A549 (cell line): Measurements from ENCODE around the gene POMGNT2.

Source experiments
- CHD2 ChIP-seq: fragments of 150-350 bp; IDR thresholded peaks from 2 replicates; pipeline ENCODE4 v1.6.1; 2014; ENCODE audit warnings: low read length; ENCODE audit not compliant: partially characterized antibody
- CHD4 ChIP-seq: fragments of 200-600 bp; sonication (generic); IDR thresholded peaks from 2 replicates; pipeline ENCODE4 v1.6.1; 2016; ENCODE audit warnings: antibody characterized with exemption, mild to moderate bottlenecking, borderline replicate concordance
- CTCF ChIP-seq: fragments of >200 bp; sonication (Bioruptor Twin); formaldehyde crosslinking; IDR thresholded peaks from 3 replicates; pipeline ENCODE4 v1.5.1; 2016
- EHMT2 ChIP-seq: fragments of 200-600 bp; sonication (generic); IDR thresholded peaks from 2 replicates; pipeline ENCODE4 v1.6.1; 2016; ENCODE audit warnings: antibody characterized with exemption, low read depth, mild to moderate bottlenecking, moderate library complexity
- HOXA7 ChIP-seq: fragments of 250-450 bp; sonication (Bioruptor Pico); IDR thresholded peaks from 2 replicates; pipeline ENCODE4 v1.5.0; 2020; ENCODE audit warnings: mild to moderate bottlenecking, moderate library complexity
- JUN ChIP-seq, 2 experiments: fragments of >200 bp; sonication (Bioruptor Twin); formaldehyde crosslinking; IDR thresholded peaks; 2 replicates in 1 of 2; 3 replicates in 1 of 2; pipeline ENCODE4 v1.6.1; 2016 to 2017
- NR3C1 ChIP-seq: fragments of >200 bp; sonication (Bioruptor Twin); formaldehyde crosslinking; IDR thresholded peaks from 3 replicates; pipeline ENCODE4 v1.6.1; 2017
- POLR2A ChIP-seq: IDR thresholded peaks from 2 replicates; pipeline ENCODE4 v1.6.1; 2012; ENCODE audit warnings: mild to moderate bottlenecking, low read length
- RCOR1 ChIP-seq: fragments of 150-350 bp; IDR thresholded peaks from 2 replicates; pipeline ENCODE4 v1.6.1; 2014; ENCODE audit warnings: antibody characterized with exemption, low read length, low read depth
- SMC3 ChIP-seq: fragments of >200 bp; sonication (Bioruptor Twin); formaldehyde crosslinking; IDR thresholded peaks from 3 replicates; pipeline ENCODE4 v1.6.1; 2018; ENCODE audit warnings: inconsistent platforms
- TP53 ChIP-seq: fragments of 250-450 bp; sonication (Bioruptor Pico); IDR thresholded peaks from 2 replicates; pipeline ENCODE4 v1.5.0; 2021; ENCODE audit warnings: mild to moderate bottlenecking, moderate library complexity

DNA sequence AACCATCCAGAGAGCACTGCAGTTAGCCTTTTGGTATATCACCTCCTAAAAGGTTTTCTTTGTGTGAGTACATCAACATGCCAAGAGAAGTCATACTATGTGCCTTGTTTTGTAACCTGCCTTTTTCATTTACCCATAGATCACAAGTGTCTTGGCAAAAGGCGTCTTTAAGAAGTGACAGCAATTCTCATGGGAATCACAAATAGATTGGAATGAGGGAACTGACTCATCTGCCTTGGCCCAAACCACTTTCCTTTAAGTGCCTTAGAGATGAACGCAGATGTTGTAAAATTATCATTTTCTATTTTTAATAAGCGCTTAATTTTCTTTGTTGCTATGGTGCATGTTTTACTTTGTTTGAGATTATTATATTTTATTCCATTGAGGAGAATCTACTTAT, 20.7 kb upstream of the POMGNT2 start:
- TF ChIP-seq HOXA7 (no peak), NR3C1 (no peak), CTCF (no peak), RCOR1 (no peak), TP53 (CRISPR knock-in tag) (no peak), POLR2A (no peak), JUN (IDR thresholded peaks at IDR 0.05) (no peak), EHMT2 (no peak), CHD4 (no peak), SMC3 (no peak), CHD2 (no peak)
